GM19240 (cell line): Measurements from ENCODE around the gene SAE1.

ENCODE experiments used
- DNase-seq: peaks from one replicate; pipeline ENCODE4 v3.0.0; 2011; ENCODE audit warnings: low spot score; ENCODE audit not compliant: insufficient read length

Gene SAE1

DNA sequence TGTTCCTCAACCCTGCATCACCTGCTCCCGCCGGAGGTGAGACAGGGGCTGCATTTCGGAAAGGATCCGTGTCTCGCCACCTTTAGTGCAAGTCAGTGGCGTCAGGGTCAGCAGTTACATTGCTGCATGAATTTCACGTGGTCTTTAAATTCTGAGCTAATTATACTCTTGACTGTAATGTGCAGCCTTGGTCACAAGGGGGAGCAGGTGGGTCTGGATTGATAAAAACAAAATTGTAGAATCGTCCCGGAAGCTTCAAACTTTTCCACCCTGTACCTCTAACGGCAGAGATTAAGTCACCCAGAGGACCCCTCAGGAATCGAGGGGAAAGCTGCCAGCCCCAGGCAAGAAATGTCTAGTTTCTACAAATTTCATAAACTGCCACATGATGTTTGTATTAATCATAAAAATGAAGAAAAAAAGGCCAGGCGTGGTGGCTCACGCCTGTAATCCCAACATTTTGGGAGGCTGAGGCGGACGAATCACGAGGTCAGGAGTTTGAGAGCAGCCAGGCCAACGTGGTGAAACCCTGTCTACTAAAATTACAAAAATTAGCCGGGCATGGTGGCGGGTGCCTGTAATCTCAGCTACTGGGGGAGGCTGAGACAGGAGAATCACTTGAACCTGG, 80.2 kb downstream of the SAE1 start:
- DNase-seq, result no peak

- no peak for DNase-seq
Measured at GRCh38 chr19:47215581-47215980, 84.9 kb downstream of the SAE1 start.

DNA sequence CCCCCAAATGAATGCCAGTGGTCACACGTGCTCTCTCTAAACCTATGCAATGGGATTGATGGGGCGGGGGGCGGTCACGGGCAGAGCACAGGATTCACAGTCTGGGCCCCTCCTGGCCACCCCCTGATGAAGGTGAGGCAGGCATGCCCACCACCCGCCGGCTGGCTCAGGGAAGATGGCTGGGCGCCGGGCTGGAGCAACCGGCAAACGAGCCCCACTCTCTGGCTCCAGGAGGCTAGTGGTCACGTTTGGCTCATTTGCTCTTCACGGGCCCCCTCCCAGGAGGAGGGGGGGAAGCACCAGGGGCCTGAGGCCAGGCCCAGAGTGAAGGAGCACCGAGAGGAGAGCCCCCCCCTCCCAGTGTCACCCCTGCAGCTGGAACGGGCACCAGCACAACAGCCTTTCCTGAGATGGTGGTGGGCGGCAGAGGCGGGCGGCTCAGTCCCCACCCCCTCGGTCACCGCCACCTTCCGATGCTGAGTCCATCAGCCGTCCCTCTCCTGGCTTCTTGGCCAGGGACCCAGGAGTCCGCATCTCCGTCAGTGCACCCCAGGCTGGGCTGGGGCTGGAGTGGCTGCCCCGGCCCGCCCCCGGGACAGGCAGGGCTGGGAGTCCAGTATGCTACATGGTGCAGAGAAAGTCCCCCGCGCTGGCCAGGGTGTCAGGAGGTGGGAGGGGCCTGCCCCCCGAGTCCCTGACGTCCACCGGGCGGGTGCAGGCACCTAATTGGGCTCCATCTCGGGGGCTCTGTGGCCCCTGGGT, 90.6 kb downstream of the SAE1 start:
- DNase-seq, result no peak

DNA sequence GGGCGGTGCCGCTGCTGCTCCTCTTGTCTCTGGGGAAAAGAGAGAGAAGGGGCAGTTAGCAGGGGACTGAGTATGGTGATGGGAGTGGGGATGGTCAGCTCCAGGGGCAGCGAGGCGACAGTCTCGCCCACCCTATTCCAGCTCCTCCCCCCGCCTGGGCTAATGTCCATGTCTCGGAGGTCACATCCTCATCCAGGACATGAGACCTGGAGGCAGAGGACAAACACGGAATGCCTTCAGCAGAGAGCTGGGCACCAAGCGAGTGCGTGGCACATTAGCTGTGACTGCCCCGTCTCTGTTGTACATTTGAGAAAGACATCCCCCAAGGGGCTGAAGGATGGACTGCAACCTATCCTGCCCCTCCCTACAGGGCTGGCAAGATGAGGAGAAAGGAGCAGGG, 91.3 kb downstream of the SAE1 start:
- no peak for DNase-seq

- peak; percentile 86 for DNase-seq
Measured at GRCh38 chr19:47225746-47226425, 95.3 kb downstream of the SAE1 start.

- peak; percentile 73 for DNase-seq
Measured at GRCh38 chr19:47226426-47227351, 96.1 kb downstream of the SAE1 start.

DNA sequence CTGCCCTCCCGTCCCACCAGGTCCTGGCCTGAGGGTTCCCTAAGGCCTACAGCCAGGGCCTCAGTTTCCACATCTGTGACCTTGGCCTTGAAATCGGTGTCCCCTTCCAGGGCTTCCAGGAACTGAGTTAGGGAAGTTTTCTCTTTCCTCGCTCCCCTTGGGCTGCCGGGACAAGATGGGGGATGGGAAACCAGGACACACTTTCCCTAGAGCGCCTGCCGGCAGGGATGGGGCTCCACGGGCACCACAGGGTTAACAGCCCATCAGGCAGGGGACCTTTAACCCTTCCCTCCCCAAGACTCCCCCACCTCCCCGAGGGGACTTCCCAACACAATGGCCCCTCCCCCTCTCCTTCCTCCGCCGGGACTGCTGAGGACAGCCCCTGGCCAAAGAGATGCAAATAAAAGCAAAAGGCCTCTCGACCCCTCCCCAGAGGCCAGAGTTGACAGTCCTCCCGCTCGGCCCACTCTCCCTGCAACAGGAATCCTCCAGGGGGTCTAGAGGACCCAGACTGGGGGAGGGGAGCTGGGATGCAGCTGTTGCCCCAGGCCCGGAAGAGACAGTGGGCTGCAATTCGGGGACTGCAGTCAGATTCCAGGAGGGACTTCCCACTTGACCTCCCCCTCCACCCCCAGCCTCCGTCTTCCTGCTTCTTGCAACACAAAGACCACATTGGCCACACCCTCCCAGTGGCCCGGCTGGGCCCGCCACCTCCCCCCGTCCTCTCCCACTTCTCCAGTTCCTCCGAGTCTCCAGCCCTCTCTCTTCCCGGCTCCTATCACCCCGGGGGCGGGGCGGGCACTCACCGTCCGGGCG, 96.9 kb downstream of the SAE1 start:
- no peak for DNase-seq

GRCh38 chr19:47228168-47228936, 97.7 kb downstream of the SAE1 start:
- no peak for DNase-seq

DNA sequence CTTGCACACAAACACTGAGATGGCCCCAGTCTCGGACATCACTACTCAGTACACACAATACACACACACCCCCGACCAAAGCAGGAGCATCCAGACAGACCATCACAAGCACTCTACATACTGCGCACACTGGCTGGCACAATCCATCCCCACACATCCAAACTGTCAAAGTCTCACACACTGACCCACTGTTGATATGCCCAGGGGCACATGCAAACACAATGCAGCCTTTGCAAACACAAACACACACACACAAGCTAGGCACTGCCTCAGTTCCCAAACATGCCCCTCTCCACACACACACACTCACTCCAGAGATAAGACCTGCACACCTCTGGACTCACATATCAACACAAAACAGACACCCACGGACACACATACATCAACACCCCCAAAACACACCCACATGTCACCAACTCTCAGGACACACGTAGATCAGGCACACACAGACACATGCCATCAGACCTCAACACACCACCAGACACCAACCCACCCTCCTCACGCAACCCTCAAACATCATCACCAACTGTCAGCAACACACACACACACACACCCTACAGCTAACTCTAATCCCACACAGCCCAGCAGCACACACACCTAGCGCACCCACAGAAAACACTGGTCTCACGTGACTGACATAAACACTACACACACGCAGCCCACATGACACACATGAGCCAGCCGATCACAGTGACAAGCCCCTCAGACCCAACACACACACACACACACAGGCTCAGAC, 98.5 kb downstream of the SAE1 start:
- DNase-seq, result no peak

- DNase-seq, result no peak
Measured at GRCh38 chr19:47229676-47230053, 99.0 kb downstream of the SAE1 start.

DNA sequence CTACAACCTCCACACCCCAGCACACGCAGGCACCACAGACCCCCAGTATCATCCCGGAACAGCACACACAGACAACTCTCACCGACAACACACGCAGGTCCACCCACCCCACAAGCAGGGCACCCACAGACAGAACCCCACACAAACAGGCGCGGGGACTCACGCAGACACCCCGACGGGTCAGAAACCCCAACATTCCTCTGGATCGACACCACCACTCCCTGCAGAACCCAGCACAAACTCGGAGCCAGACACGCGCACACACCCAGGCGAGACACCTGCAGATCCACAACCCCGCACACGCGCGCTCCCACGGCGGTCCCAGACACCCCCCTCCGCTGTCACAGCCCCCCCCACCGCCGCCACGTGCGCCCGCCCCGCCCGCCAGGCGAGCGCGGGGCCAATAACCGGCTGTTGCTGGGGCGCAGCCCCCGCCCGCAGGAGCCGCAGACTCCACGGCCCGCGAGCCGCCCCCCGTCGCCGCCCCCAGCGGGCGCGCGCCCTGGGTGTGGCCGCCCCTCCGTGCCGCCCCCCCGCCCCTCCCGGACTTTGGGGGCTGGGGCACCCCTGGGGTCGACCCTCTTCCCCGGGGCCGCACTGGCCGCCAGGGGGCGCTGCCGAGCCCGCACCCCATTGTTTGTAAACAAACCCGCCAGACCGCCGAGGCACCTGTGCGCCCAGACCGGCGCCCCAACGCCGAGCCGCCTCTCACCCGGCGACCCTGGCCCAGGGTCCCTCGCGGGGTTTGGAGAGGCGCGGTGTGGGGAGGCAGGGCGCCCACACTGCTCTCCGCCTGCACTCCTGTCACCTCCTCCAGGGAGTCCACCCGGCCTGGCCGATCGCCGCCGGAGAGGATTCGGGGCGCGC, 99.7 kb downstream of the SAE1 start:
- no peak for DNase-seq

GRCh38 chr19:47230921-47231214, 100.2 kb downstream of the SAE1 start, which contains the start of gene BBC3:
TSS of gene BBC3 (minus strand) at chr19:47231199. CDS start at chr19:47228431, 2,768 bp downstream.
- DNase-seq, result no peak

DNA sequence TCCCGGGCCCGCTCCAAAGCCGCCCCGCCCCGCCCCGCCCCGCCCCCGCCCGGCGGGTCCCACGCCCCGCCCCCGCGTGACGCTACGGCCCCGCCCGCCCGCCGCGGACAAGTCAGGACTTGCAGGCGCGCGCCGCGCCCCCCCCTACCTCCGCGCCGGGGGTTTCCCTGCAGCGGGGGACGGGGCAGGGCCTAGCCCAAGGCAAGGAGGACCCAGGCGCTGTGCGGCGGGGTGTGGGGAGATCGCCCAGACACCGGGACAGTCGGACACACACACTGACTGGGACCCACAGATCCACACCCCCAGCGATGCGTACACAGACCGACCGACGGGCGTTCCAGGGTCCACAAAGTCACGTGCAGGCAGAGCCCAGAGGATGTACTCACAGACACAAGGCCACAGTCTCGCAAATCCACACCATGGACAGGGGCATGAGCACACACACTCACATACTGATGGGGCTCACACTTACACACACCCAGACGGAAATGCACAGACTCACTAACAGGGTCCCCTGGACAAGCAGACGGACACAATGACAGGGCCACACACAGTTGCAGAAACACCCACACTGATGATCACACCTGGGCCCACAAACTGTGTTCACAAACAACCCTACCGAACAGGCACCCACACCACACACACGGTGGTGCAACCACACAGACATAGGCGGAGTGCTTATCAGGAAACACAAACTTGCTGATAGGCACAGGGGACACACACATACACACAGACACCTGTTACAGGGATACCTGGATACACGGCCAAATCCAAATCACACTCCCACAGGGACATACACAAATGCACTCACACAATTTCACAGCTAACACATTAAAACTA, 100.8 kb downstream of the SAE1 start:
- DNase-seq, result peak; percentile 71

GRCh38 chr19:47232422-47233211, 102.0 kb downstream of the SAE1 start:
- DNase-seq, result no peak

GRCh38 chr19:47236072-47236675, 105.5 kb downstream of the SAE1 start:
- no peak for DNase-seq

- no peak for DNase-seq
Measured at GRCh38 chr19:47239152-47239551, 108.5 kb downstream of the SAE1 start.
